Colon (tissue), 2 donors: ENCODE measurements around the gene DHRS12.

Source experiments
- FAIRE-seq: peaks from 2 replicates; lab custom pipeline; 2012; peaks lifted over from hg19 to GRCh38; lab: Jason Lieb, UNC
- donor health status: control.
- donor health status: control.

The DHRS12 gene

GRCh38 chr13:51726446-51727193, 77.3 kb downstream of the DHRS12 start:
- no peak for FAIRE-seq

- FAIRE-seq = no peak
These were observed 79.2 kb downstream of the DHRS12 start for GRCh38 chr13:51724721-51725120.

- FAIRE-seq = no peak
These were observed 80.4 kb downstream of the DHRS12 start for GRCh38 chr13:51723529-51723928.

- no peak for FAIRE-seq
These were observed 82.5 kb downstream of the DHRS12 start for GRCh38 chr13:51721496-51721895.

GRCh38 chr13:51719394-51719793, 84.6 kb downstream of the DHRS12 start:
- FAIRE-seq = no peak
